Mammary epithelial cell (primary cell): ENCODE measurements around the gene UCHL3.

ENCODE experiments used
- EZH2 ChIP-seq: IDR thresholded peaks from 2 replicates; pipeline ENCODE4 v1.6.1; 2012; ENCODE audit warnings: low read length, inconsistent platforms, borderline replicate concordance
- TF ChIP-seq, protein P1 (sequence below), 2 donors: IDR thresholded peaks in 1 of 2; conservative IDR thresholded peaks in 1 of 2; 2 replicates each; pipeline ENCODE4 v1.5.1; 2011 to 2012; ENCODE audit warnings: inconsistent platforms in 2 of 2, low read length in 2 of 2, mild to moderate bottlenecking in 2 of 2, control low read depth in 1 of 2, low read depth in 1 of 2; ENCODE audit not compliant: insufficient read depth in 1 of 2; ENCODE audit errors: extremely low read depth in 1 of 2

GRCh38 chr13:75600371-75600770 lies 50.8 kb downstream of the UCHL3 start:
- TF ChIP-seq, protein P1, sequence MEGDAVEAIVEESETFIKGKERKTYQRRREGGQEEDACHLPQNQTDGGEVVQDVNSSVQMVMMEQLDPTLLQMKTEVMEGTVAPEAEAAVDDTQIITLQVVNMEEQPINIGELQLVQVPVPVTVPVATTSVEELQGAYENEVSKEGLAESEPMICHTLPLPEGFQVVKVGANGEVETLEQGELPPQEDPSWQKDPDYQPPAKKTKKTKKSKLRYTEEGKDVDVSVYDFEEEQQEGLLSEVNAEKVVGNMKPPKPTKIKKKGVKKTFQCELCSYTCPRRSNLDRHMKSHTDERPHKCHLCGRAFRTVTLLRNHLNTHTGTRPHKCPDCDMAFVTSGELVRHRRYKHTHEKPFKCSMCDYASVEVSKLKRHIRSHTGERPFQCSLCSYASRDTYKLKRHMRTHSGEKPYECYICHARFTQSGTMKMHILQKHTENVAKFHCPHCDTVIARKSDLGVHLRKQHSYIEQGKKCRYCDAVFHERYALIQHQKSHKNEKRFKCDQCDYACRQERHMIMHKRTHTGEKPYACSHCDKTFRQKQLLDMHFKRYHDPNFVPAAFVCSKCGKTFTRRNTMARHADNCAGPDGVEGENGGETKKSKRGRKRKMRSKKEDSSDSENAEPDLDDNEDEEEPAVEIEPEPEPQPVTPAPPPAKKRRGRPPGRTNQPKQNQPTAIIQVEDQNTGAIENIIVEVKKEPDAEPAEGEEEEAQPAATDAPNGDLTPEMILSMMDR (conservative IDR thresholded peaks at IDR 0.05 in 1 of 2, IDR thresholded peaks at IDR 0.05 in 1 of 2; ENCODE audit: extremely low read depth in 1 of 2, insufficient read depth in 1 of 2, low read depth in 1 of 2, low read length in 2 of 2), result no peak
- no peak for TF ChIP-seq EZH2
